HAP-1 (cell line): ENCODE data around the gene ZNF583.

Source experiments
- DNase-seq, 2 experiments: peaks; one replicate each; pipeline ENCODE4 v3.0.0-alpha.2; 2016 to 2020; ENCODE audit warnings: low spot score in 2 of 2
- H3K27me3 ChIP-seq: fragments of 250-450 bp; sonication (Bioruptor Pico); 2 replicates; pipeline ENCODE4 v1.5.1; 2020; ENCODE audit warnings: low read depth, mild to moderate bottlenecking, moderate library complexity
- H3K36me3 ChIP-seq: fragments of 250-450 bp; sonication (Bioruptor Pico); replicated peaks from 2 replicates; pipeline ENCODE4 v1.5.1; 2020; ENCODE audit warnings: mild to moderate bottlenecking
- H3K4me1 ChIP-seq: fragments of 250-450 bp; sonication (Bioruptor Pico); 2 replicates; pipeline ENCODE4 v1.5.1; 2020; ENCODE audit warnings: mild to moderate bottlenecking
- H3K4me3 ChIP-seq: fragments of 250-450 bp; sonication (Bioruptor Pico); 2 replicates; pipeline ENCODE4 v1.5.1; 2020; ENCODE audit warnings: mild to moderate bottlenecking, moderate library complexity
- H3K9me3 ChIP-seq: fragments of 250-450 bp; sonication (Bioruptor Pico); 2 replicates; pipeline ENCODE4 v1.5.1; 2020; ENCODE audit warnings: mild to moderate bottlenecking, moderate library complexity
- in situ Hi-C: fragments of 300-500 bp; cut with MboI; formaldehyde crosslinking; loops from 3 replicates; pipeline ENCODE4 v1.14.3; 2020; ENCODE audit warnings: low sequenced_read_pairs, inconsistent platforms, mixed read lengths

ZNF583 gene

DNA sequence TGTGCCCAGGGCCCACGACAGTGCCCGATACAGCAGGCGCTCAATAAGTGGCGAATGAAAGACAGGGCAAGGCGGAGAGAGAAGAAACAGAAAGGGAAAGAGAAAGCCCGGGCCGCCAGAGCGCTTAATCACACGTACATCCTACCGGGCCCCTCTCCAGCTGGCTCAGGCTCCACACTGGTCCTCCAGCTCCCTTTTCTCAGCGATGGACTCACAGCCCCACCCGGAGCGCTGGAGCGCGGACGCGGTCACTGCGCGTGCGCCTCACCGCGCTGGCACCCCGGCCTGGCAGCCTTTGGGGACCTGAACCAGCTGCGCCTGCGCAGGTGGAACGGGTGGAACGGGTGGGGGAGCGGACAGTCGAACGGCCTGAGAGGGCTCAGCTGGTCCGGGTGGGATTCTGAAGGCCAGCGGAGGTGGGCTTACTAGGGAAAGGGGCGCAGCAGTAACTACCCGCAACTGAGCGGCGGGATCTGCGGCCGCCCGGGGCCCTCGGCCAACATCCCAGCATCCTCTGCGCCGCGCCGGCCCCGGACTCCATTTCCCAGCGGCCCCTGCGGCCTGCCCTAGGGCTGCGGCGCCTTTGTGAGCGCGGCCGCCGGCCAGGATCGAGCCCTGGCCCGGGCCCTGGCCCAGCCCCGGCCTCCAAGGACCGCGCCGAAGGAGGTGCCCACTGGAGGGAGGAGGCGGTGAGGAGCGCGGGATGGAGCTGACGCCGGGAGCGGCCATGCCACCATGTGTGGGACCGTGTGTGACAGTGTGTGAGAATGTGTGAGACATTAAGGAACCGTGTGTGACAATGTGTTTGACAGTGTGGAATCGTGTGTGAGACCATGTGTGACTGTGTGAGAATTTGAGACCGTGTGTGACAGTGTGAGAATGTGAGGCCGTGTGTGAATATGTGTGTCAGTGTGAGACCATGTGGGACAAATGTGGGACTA lies at the start of gene ZNF583:
TSS of gene ZNF583 (plus strand) at position 569 of the 941 bp plus-strand sequence. CDS start 2,783 bp downstream, outside the sequence.
- DNase-seq, result peak; percentile 63 to 85
- Histone ChIP-seq H3K4me3 (peak within 1 kb of the TSS; percentile 81), H3K4me1 (peaks cover 8% of the 10 kb centered on the region; the same call in 1 of the 2 replicates), H3K36me3 (no peaks in the 10 kb centered on the region), H3K9me3 (peaks cover 16% of the 10 kb centered on the region), H3K27me3 (no peaks in the 10 kb centered on the region)
- in situ Hi-C loops, result no loop called here

GRCh38 chr19:56355517-56355916 lies 48.6 kb upstream of the ZNF583 start:
- H3K27me3 ChIP-seq, result no peaks in the 10 kb centered on the region
- no peaks in the 10 kb centered on the region for H3K4me1 ChIP-seq
- no peak overlapping the region for H3K4me3 ChIP-seq
- DNase-seq, result no peak
- in situ Hi-C loops, result no loop called here
- H3K36me3 ChIP-seq, result no peaks in the 10 kb centered on the region
- no peaks in the 10 kb centered on the region for H3K9me3 ChIP-seq

DNA sequence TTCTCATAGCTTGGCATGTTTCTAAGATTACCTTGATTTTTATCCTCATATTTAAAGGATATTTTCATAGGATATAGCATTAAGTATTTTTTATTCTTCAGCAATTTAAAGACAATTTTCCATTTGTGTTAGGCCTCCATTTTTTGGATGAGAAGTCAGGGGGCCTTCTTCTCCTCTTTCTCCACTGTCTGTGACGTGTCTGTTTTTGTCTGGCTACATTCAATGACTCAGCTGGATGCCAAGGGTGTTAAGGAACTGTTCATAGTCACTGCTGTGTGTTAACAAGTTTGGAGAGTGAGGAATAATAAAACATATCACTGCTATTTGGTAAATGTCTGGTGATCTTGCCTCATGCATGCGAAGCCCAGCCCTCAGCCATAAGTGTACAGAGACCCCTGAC lies 47.2 kb upstream of the ZNF583 start:
- no peaks in the 10 kb centered on the region for H3K9me3 ChIP-seq
- no peaks in the 10 kb centered on the region for H3K36me3 ChIP-seq
- no peak for DNase-seq
- H3K27me3 ChIP-seq, result no peaks in the 10 kb centered on the region
- no peak overlapping the region for H3K4me3 ChIP-seq
- no peaks in the 10 kb centered on the region for H3K4me1 ChIP-seq
- in situ Hi-C loops, result no loop called here

- no peaks in the 10 kb centered on the region for H3K9me3 ChIP-seq
- in situ Hi-C loops, result no loop called here
Observed at GRCh38 chr19:56360841-56361240, 43.3 kb upstream of the ZNF583 start.

DNA sequence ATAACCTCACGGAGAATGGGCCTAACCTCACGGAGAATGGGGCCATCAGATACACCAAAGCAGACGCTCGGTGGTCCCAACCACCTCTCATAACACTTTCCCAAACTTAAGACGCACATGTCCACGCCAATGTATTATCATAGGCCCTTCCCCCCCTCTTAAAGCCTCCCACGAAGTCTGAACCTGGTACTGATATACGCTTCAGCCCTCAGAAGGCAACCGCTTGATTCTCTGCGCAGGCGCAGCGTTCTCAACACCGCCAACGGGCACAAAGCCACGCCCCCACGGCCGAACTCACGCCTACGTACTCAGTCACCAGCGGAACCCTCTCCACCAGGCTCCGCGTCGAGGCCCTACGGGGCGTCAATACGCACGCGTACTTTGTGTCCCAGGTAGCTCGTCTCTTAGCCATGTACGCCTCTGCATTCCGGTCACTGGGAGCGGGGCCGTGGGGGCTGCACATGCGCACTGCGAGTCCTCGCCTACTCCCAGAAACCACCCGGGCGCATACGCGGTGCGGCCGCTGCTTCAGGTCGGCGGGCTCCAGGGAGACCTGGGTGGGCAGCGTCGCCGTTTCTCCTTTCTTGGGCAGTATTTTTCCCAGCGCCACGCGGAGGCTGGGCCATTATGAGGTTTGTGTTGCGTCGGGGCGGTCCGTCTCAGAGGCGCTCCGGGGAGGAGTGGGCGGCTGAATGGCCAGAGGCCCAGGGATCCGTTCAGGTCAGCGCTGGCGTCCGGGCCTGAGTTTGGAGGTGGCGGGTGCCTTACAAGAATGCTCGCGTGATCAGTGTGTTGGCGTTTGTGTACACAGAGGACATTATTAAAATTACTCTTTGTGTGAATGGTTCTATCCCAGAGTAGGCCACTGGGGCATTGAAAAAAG lies 36.1 kb upstream of the ZNF583 start:
- in situ Hi-C loops, result no loop called here
- H3K27me3 ChIP-seq, result no peaks in the 10 kb centered on the region
- DNase-seq, result no peak
- no peaks in the 10 kb centered on the region for H3K36me3 ChIP-seq
- H3K9me3 ChIP-seq, result no peaks in the 10 kb centered on the region
- no peak overlapping the region for H3K4me3 ChIP-seq
- no peaks in the 10 kb centered on the region for H3K4me1 ChIP-seq

More at GRCh38 chr19:56360841-56361240, 43.3 kb upstream of the ZNF583 start:
- no peak overlapping the region for H3K4me3 ChIP-seq
- H3K4me1 ChIP-seq, result no peaks in the 10 kb centered on the region
- no peaks in the 10 kb centered on the region for H3K27me3 ChIP-seq
- DNase-seq, result no peak
- no peaks in the 10 kb centered on the region for H3K36me3 ChIP-seq

- Histone ChIP-seq H3K9me3 (no peaks in the 10 kb centered on the region), H3K4me3 (no peak overlapping the region), H3K36me3 (no peaks in the 10 kb centered on the region), H3K27me3 (no peaks in the 10 kb centered on the region), H3K4me1 (no peaks in the 10 kb centered on the region)
- no peak for DNase-seq
- in situ Hi-C loops, result no loop called here
Observed at GRCh38 chr19:56369886-56370676, 34.1 kb upstream of the ZNF583 start.

DNA sequence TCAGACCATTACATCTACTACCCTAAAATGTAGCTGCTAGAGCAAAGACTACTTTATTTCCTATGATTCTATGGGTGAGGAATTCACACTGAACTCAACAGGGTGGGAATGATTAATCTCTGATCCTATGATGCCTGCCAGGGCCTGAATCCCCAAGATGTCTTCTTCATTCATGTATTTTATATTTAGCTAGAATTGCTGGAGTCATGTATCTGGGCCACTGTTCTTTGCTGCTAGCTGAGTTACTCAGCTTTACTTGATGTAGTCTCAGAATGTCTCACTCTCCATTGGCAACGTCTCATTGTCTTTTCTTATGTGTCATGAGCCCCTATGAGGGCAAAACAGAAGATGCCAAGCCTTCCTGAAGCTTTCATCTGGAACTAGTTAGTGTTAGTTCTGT lies 31.9 kb upstream of the ZNF583 start:
- Histone ChIP-seq H3K36me3 (no peaks in the 10 kb centered on the region), H3K9me3 (no peaks in the 10 kb centered on the region), H3K4me3 (no peak overlapping the region), H3K27me3 (no peaks in the 10 kb centered on the region), H3K4me1 (no peaks in the 10 kb centered on the region)
- no peak for DNase-seq
- in situ Hi-C loops, result no loop called here

GRCh38 chr19:56377105-56377924 lies 26.8 kb upstream of the ZNF583 start:
- no peaks in the 10 kb centered on the region for H3K27me3 ChIP-seq
- in situ Hi-C loops, result no loop called here
- no peaks in the 10 kb centered on the region for H3K36me3 ChIP-seq
- H3K4me1 ChIP-seq, result no peaks in the 10 kb centered on the region
- no peak overlapping the region for H3K4me3 ChIP-seq
- 0 out of 2 replicates have a peak, but pooled peaks cover 4% of the 10 kb centered on the region for H3K9me3 ChIP-seq
- DNase-seq, result no peak

- in situ Hi-C loops, result no loop called here
- no peaks in the 10 kb centered on the region for H3K36me3 ChIP-seq
- no peaks in the 10 kb centered on the region for H3K4me1 ChIP-seq
- no peak for DNase-seq
- no peaks in the 10 kb centered on the region for H3K27me3 ChIP-seq
- no peak overlapping the region for H3K4me3 ChIP-seq
- H3K9me3 ChIP-seq, result 0 out of 2 replicates have a peak, but pooled peaks cover 4% of the 10 kb centered on the region
Observed at GRCh38 chr19:56383826-56384605, 20.1 kb upstream of the ZNF583 start.

GRCh38 chr19:56393119-56394012 lies 10.8 kb upstream of the ZNF583 start, which contains the start of gene ZNF582:
Gene ZNF582 (minus strand): TSS chr19:56393534. CDS start chr19:56391752, 1,782 bp downstream.
- Histone ChIP-seq H3K9me3 (peaks cover 8% of the 10 kb centered on the region; the same call in 1 of the 2 replicates), H3K36me3 (no peaks in the 10 kb centered on the region), H3K4me1 (no peaks in the 10 kb centered on the region), H3K27me3 (no peaks in the 10 kb centered on the region), H3K4me3 (peak within 1 kb of the TSS; percentile 81)
- peak; percentile 82 to 92 for DNase-seq
- in situ Hi-C loops, result no loop called here

GRCh38 chr19:56398809-56399208 lies 5.3 kb upstream of the ZNF583 start:
- Histone ChIP-seq H3K27me3 (no peaks in the 10 kb centered on the region), H3K4me3 (no peak overlapping the region), H3K4me1 (peaks cover 3% of the 10 kb centered on the region; the same call in 1 of the 2 replicates), H3K36me3 (no peaks in the 10 kb centered on the region), H3K9me3 (peaks cover 17% of the 10 kb centered on the region)
- in situ Hi-C loops, result no loop called here
- DNase-seq, result no peak
